OCI-LY3 (cell line): ENCODE measurements around the gene SELENOM.

Experiments used
- CTCF ChIP-seq: fragments of 200-600, 300-600 bp; sonication (generic); IDR thresholded peaks from 2 replicates; pipeline ENCODE4 v1.5.1; 2014; ENCODE audit warnings: antibody characterized with exemption, low read length, low read depth
- EZH2phosphoT487 ChIP-seq: fragments of 200-600 bp; shearing (Covaris generic); IDR thresholded peaks from 2 replicates; pipeline ENCODE4 v1.6.1; 2018; ENCODE audit warnings: antibody characterized with exemption, mixed run types, low read depth

- no peak for TF ChIP-seq CTCF
- TF ChIP-seq EZH2phosphoT487 = no peak
Observed at GRCh38 chr22:31127181-31127772, 19.9 kb upstream of the SELENOM start.
